H1 (cell line): ENCODE results near the gene CYP4A11. TPM values are rescaled to one million over a fixed set of nuclear protein-coding genes. Genes with fewer than 3 reads are reported as not detected.

Experiments
- CTCF ChIA-PET: fragments of 300-600 bp; sonication (Branson Sonifier 250); formaldehyde crosslinking; loops from one replicate; lab custom pipeline; 2021; ENCODE audit not compliant: partially characterized antibody; lab: Charles Lee
- POLR2A ChIA-PET: fragments of 300-600 bp; sonication (Branson Sonifier 250); formaldehyde crosslinking; loops from one replicate; lab custom pipeline; 2021; ENCODE audit warnings: inconsistent platforms; ENCODE audit not compliant: partially characterized antibody; lab: Charles Lee
- DNase-seq, 2 experiments: peaks; one replicate each; pipeline versions ENCODE4 v3.0.0 to v3.0.0-alpha.2; 2010 to 2022; ENCODE audit warnings: low spot score in 2 of 2, low read depth in 1 of 2, mixed read lengths in 1 of 2
- FAIRE-seq: peaks from 2 replicates; lab custom pipeline; 2011; peaks lifted over from hg19 to GRCh38; lab: Jason Lieb, UNC
- H2AFZ ChIP-seq: 2 replicates; pipeline ENCODE4 v1.8.1; 2012; ENCODE audit warnings: low read length, inconsistent platforms
- H2AK5ac ChIP-seq: 2 replicates; pipeline ENCODE4 v1.6.1; 2013; ENCODE audit warnings: low read depth, low read length
- H2BK120ac ChIP-seq: replicated peaks from 2 replicates; pipeline ENCODE3; 2013; ENCODE audit warnings: low read depth, low read length, inconsistent platforms
- H2BK12ac ChIP-seq: 2 replicates; pipeline ENCODE4 v1.6.1; 2013; ENCODE audit warnings: low read depth, low read length
- H2BK15ac ChIP-seq: 2 replicates; pipeline ENCODE4 v1.6.1; 2013; ENCODE audit warnings: low read length
- H2BK20ac ChIP-seq: 2 replicates; pipeline ENCODE4 v1.6.1; 2013; ENCODE audit warnings: low read length
- H2BK5ac ChIP-seq: 2 replicates; pipeline ENCODE4 v1.6.1; 2013; ENCODE audit warnings: low read depth, low read length
- H3K14ac ChIP-seq: 2 replicates; pipeline ENCODE4 v1.6.1; 2013; ENCODE audit warnings: inconsistent platforms; ENCODE audit not compliant: insufficient read length
- H3K18ac ChIP-seq: 2 replicates; pipeline ENCODE4 v1.6.1; 2013; ENCODE audit warnings: low read length; ENCODE audit errors: extremely low read depth
- H3K23ac ChIP-seq: 2 replicates; pipeline ENCODE4 v1.6.1; 2013; ENCODE audit warnings: inconsistent platforms; ENCODE audit not compliant: insufficient read length
- H3K23me2 ChIP-seq: 2 replicates; pipeline ENCODE4 v1.6.1; 2013; ENCODE audit warnings: low read depth, low read length
- H3K27ac ChIP-seq: 2 replicates; pipeline ENCODE4 v1.6.1; 2011; ENCODE audit warnings: low read depth, low read length, inconsistent platforms
- H3K27me3 ChIP-seq, 4 experiments: replicated peaks in 1 of 4; 1 replicate in 1 of 4; 2 replicates in 3 of 4; pipeline versions ENCODE4 v1.6.1 to v1.8.1; 2011 to 2013; ENCODE audit warnings: low read length in 3 of 4, mild to moderate bottlenecking in 3 of 4, inconsistent platforms in 2 of 4, mixed read lengths in 2 of 4, moderate library complexity in 1 of 4; ENCODE audit not compliant: control insufficient read depth in 3 of 4, insufficient read depth in 3 of 4; ENCODE audit errors: extremely low read depth in 1 of 4
- H3K36me3 ChIP-seq, 4 experiments: 2 replicates each; pipeline versions ENCODE4 v1.6.1 to v1.8.1; 2011 to 2013; ENCODE audit warnings: mild to moderate bottlenecking in 4 of 4, low read length in 3 of 4, moderate library complexity in 2 of 4, control low read depth in 1 of 4, inconsistent platforms in 1 of 4; ENCODE audit not compliant: insufficient read depth in 4 of 4, control insufficient read depth in 2 of 4
- H3K4ac ChIP-seq: replicated peaks from 2 replicates; pipeline ENCODE3; 2013; ENCODE audit warnings: low read length, low read depth, mixed read lengths, inconsistent platforms; ENCODE audit not compliant: insufficient read length
- H3K4me1 ChIP-seq, 4 experiments: replicated peaks in 1 of 4; 1 replicate in 1 of 4; 2 replicates in 3 of 4; pipeline versions ENCODE4 v1.6.1 to v1.8.1; 2011 to 2013; ENCODE audit warnings: low read length in 3 of 4, inconsistent platforms in 2 of 4, mixed read lengths in 1 of 4; ENCODE audit not compliant: insufficient read depth in 4 of 4, control insufficient read depth in 3 of 4
- H3K4me2 ChIP-seq, 2 experiments: 2 replicates each; pipeline versions ENCODE4 v1.6.1 to v1.8.1; 2011 to 2013; ENCODE audit warnings: low read depth in 2 of 2, low read length in 2 of 2, control low read depth in 1 of 2, inconsistent platforms in 1 of 2, mild to moderate bottlenecking in 1 of 2; ENCODE audit not compliant: insufficient read depth in 1 of 2
- H3K4me3 ChIP-seq, 4 experiments: fragments of 200-600, 300-600 bp in 1 of 4; sonication (generic), shearing (Covaris generic), sonication (Bioruptor Twin) in 1 of 4; 2 replicates each; pipeline versions ENCODE4 v1.5.1 to v1.8.1; 2011 to 2016; ENCODE audit warnings: low read length in 4 of 4, low read depth in 3 of 4, control low read depth in 2 of 4, inconsistent platforms in 2 of 4, mild to moderate bottlenecking in 2 of 4, mixed read lengths in 1 of 4, moderate library complexity in 1 of 4; ENCODE audit not compliant: insufficient read depth in 2 of 4; ENCODE audit errors: extremely low read depth in 1 of 4
- H3K56ac ChIP-seq: replicated peaks from 2 replicates; pipeline ENCODE3; 2013; ENCODE audit warnings: low read depth, mild to moderate bottlenecking, mixed read lengths, low read length, inconsistent platforms; ENCODE audit not compliant: insufficient read length
- H3K79me1 ChIP-seq: 2 replicates; pipeline ENCODE4 v1.6.1; 2013; ENCODE audit warnings: low read depth, low read length, control low read depth
- H3K79me2 ChIP-seq, 2 experiments: 2 replicates each; pipeline versions ENCODE4 v1.6.1 to v1.8.1; 2012 to 2013; ENCODE audit warnings: low read length in 2 of 2, mild to moderate bottlenecking in 2 of 2, inconsistent platforms in 1 of 2; ENCODE audit not compliant: insufficient read depth in 2 of 2, control insufficient read depth in 1 of 2
- H3K9ac ChIP-seq, 4 experiments: replicated peaks in 1 of 4; 1 replicate in 1 of 4; 2 replicates in 3 of 4; pipeline versions ENCODE4 v1.6.1 to v1.8.1; 2011 to 2013; ENCODE audit warnings: low read depth in 3 of 4, low read length in 3 of 4, control low read depth in 2 of 4, mild to moderate bottlenecking in 2 of 4, moderate library complexity in 2 of 4, inconsistent platforms in 1 of 4; ENCODE audit errors: extremely low read depth in 1 of 4
- H3K9me3 ChIP-seq, 2 experiments: 2 replicates each; pipeline versions ENCODE4 v1.6.1 to v1.8.1; 2012 to 2013; ENCODE audit warnings: mild to moderate bottlenecking in 2 of 2, moderate library complexity in 2 of 2, control low read depth in 1 of 2, inconsistent platforms in 1 of 2, low read depth in 1 of 2, low read length in 1 of 2, mixed read lengths in 1 of 2; ENCODE audit not compliant: insufficient read depth in 2 of 2
- H4K20me1 ChIP-seq, 2 experiments: replicated peaks in 1 of 2; 2 replicates each; pipeline versions ENCODE3 to v1.8.1; 2011 to 2013; ENCODE audit warnings: inconsistent platforms in 2 of 2, low read length in 2 of 2, mild to moderate bottlenecking in 1 of 2; ENCODE audit not compliant: insufficient read depth in 2 of 2, control insufficient read depth in 1 of 2
- H4K5ac ChIP-seq: 2 replicates; pipeline ENCODE4 v1.6.1; 2013; ENCODE audit warnings: low read length, low read depth, mixed read lengths, inconsistent platforms; ENCODE audit not compliant: insufficient read length
- H4K8ac ChIP-seq: 2 replicates; pipeline ENCODE4 v1.8.0; 2013; ENCODE audit warnings: mild to moderate bottlenecking, moderate library complexity, low read length, inconsistent platforms; ENCODE audit not compliant: insufficient read depth; ENCODE audit errors: extremely low read depth
- H4K91ac ChIP-seq: replicated peaks from 2 replicates; pipeline ENCODE3; 2013; ENCODE audit warnings: low read length, mixed read lengths, inconsistent platforms; ENCODE audit not compliant: insufficient read length
- RAD21 ChIP-seq, 2 experiments: IDR thresholded peaks in 1 of 2; conservative IDR thresholded peaks in 1 of 2; 2 replicates each; pipeline ENCODE4 v1.6.1; 2011; ENCODE audit warnings: low read depth in 2 of 2, low read length in 2 of 2, improper control_type of control experiment in 1 of 2, inconsistent platforms in 1 of 2, mild to moderate bottlenecking in 1 of 2, moderate library complexity in 1 of 2
- TBP ChIP-seq: IDR thresholded peaks from 2 replicates; pipeline ENCODE4 v1.6.1; 2011; ENCODE audit warnings: low read depth, low read length, improper control_type of control experiment
- WGBS, 2 experiments: shearing (Covaris generic) in 1 of 2; methylation state at CpG; one replicate each; pipeline versions ENCODE4 v1.1.6 to v1.1.7; 2013 to 2015; ENCODE audit warnings: low lambda C conversion rate in 2 of 2, mixed read lengths in 2 of 2, inconsistent platforms in 1 of 2, low coverage in 1 of 2, missing lambda C conversion rate in 1 of 2; ENCODE audit not compliant: insufficient replicate concordance in 2 of 2, insufficient coverage in 1 of 2, insufficient read length in 1 of 2; ENCODE audit errors: extremely low coverage in 1 of 2, missing lambda C conversion rate in 1 of 2; 5-methylcytosine and 5-hydroxymethylcytosine counted together
- polyA plus RNA-seq, 7 experiments: library from polyadenylated mRNA; depleted of rRNA in 3 of 7; stranded (reverse) in 5 of 7; unstranded in 2 of 7; fragments of >200 nt in 5 of 7; fragments of 200-250 nt in 2 of 7; gene quantifications; 1 replicate in 5 of 7; 2 replicates in 1 of 7; 4 replicates in 1 of 7; pipeline versions ENCODE4 v1.2.1 to v1.2.3, GENCODE V29; 2011 to 2013; ENCODE audit warnings: missing spikeins in 2 of 7, mixed read lengths in 2 of 7
- total RNA-seq: library from RNA; stranded (reverse); fragmentation: NEBNext Ultra II Directional; extraction: Animal tissue kit (Norgen Biotek cat#: 25700); gene quantifications from 2 replicates; pipeline ENCODE4 v1.2.1, GENCODE V29; 2021
- TF ChIP-seq, protein P1 (sequence below), 3 experiments: IDR thresholded peaks; 1 replicate in 2 of 3; 2 replicates in 1 of 3; pipeline versions ENCODE4 v1.5.1 to v1.6.1; 2011; ENCODE audit warnings: low read length in 3 of 3, mild to moderate bottlenecking in 3 of 3, inconsistent platforms in 2 of 3, low read depth in 1 of 3, moderate library complexity in 1 of 3; ENCODE audit not compliant: insufficient read depth in 1 of 3; ENCODE audit errors: control extremely low read depth in 1 of 3

Gene CYP4A11
- total and polyA plus RNA-seq, 2 of the 8 experiments (the other 6 are each of a cell fraction or from before 2014, with no cell fraction given), result not detected

DNA sequence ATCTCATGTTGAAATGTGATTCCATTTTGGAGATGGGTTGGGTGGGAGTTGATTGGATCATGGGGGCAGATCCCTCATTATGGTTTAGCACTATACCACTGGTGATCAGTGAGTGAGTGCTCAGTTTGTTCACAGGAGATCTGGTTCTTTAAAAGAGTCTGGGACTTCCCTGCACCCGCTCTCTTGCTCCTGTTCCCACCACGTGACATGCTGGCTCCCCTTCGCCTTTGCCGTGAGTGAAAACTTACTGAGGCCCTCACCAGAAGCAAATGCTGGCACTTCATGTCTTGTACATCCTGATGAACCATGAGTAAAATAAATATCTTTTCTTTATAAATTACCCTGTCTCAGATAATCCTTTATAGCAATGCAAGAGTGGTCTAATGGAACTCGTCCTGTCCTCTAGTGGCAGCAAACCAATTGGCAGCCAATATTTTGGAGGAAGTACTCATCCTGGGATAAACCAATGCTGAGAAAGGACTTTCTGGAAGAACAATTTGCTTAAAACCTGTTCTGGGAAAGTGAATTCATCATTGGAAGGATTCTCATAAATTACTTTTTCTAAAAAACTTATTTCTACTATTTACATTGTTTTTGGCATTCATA, 27.8 kb upstream of the CYP4A11 start:
- H3K4me1 ChIP-seq, result no peaks in the 10 kb centered on the region
- H2AK5ac ChIP-seq, result no peak overlapping the region
- FAIRE-seq (peak; percentile 36), DNase-seq (no peak)
- H3K4me2 ChIP-seq, result no peak overlapping the region
- WGBS, 2 experiments, result 76% methylated on average over 5 of the region's 5 CpGs; no CpG with 5 or more reads in 1 of the 2 experiments
- ChIA-PET POLR2A (no interaction called here), CTCF (interaction anchor here (0.6 to 2.7 kb wide), 7 partner anchors 11 to 841 kb away, joined by 3 to 13 read pairs (median 4); no protein-coding TSS in a partner anchor)
- H3K23me2 ChIP-seq, result peaks cover under 1% of the 10 kb centered on the region; the same call in 1 of the 2 replicates
- no peak overlapping the region for H2BK15ac ChIP-seq
- no peak overlapping the region for H4K91ac ChIP-seq
- peaks cover 0 to 8% of the 10 kb centered on the region in 2 experiments; a peak in 1 of 4 replicates for H3K9me3 ChIP-seq
- peak overlapping the region; percentile 78; the same call in 1 of the 2 replicates for H2AFZ ChIP-seq
- no peak overlapping the region for H3K18ac ChIP-seq
- H3K14ac ChIP-seq, result no peak overlapping the region
- H3K9ac ChIP-seq, result no peak overlapping the region
- no peak overlapping the region for H4K8ac ChIP-seq
- no peak overlapping the region for H2BK12ac ChIP-seq
- H4K20me1 ChIP-seq, result no peaks in the 10 kb centered on the region
- H2BK120ac ChIP-seq, result no peak overlapping the region
- H3K4ac ChIP-seq, result no peak overlapping the region
- no peak overlapping the region for H2BK20ac ChIP-seq
- H4K5ac ChIP-seq, result no peak overlapping the region
- no peak overlapping the region for H3K27ac ChIP-seq
- no peaks in the 10 kb centered on the region for H3K79me1 ChIP-seq
- no peak overlapping the region for H3K56ac ChIP-seq
- H2BK5ac ChIP-seq, result no peak overlapping the region
- H3K4me3 ChIP-seq, result no peak overlapping the region
- H3K23ac ChIP-seq, result no peak overlapping the region
- H3K36me3 ChIP-seq, result no peaks in the 10 kb centered on the region
- TF ChIP-seq TBP (no peak), RAD21 (IDR thresholded peaks at IDR 0.05 in 1 of 2, conservative IDR thresholded peaks at IDR 0.05 in 1 of 2; ENCODE audit: low read depth in 2 of 2, low read length in 2 of 2) (peak; percentile 48 to 55)
- TF ChIP-seq, protein P1, sequence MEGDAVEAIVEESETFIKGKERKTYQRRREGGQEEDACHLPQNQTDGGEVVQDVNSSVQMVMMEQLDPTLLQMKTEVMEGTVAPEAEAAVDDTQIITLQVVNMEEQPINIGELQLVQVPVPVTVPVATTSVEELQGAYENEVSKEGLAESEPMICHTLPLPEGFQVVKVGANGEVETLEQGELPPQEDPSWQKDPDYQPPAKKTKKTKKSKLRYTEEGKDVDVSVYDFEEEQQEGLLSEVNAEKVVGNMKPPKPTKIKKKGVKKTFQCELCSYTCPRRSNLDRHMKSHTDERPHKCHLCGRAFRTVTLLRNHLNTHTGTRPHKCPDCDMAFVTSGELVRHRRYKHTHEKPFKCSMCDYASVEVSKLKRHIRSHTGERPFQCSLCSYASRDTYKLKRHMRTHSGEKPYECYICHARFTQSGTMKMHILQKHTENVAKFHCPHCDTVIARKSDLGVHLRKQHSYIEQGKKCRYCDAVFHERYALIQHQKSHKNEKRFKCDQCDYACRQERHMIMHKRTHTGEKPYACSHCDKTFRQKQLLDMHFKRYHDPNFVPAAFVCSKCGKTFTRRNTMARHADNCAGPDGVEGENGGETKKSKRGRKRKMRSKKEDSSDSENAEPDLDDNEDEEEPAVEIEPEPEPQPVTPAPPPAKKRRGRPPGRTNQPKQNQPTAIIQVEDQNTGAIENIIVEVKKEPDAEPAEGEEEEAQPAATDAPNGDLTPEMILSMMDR (IDR thresholded peaks at IDR 0.05; ENCODE audit: control extremely low read depth in 1 of 3, insufficient read depth in 1 of 3, low read depth in 1 of 3, low read length in 3 of 3), result peak in 2 of 3 experiments; percentile 49 to 54; a peak in 3 of 4 replicates
- H3K27me3 ChIP-seq, result no peaks in the 10 kb centered on the region
- no peaks in the 10 kb centered on the region for H3K79me2 ChIP-seq
